H9 (cell line): ENCODE measurements around the gene NSUN5. TPM values are rescaled to one million over a fixed set of nuclear protein-coding genes. Genes with fewer than 3 reads are reported as not detected.
"Not testable (repeated sequence)": the region's sequence is repeated elsewhere in the genome, so short reads cannot be mapped to it uniquely, and the experiment has no call there.

Experiments
- DNase-seq: peaks from one replicate; pipeline ENCODE4 v3.0.0-alpha.2; 2017
- H2AFZ ChIP-seq: one replicate; pipeline ENCODE4 v1.6.1; 2013; ENCODE audit warnings: mild to moderate bottlenecking, low read length, control low read depth, moderate library complexity
- H2AK5ac ChIP-seq: 2 replicates; pipeline ENCODE4 v1.6.1; 2013; ENCODE audit warnings: low read length, control low read depth, mixed read lengths; ENCODE audit not compliant: insufficient read length
- H2BK120ac ChIP-seq: one replicate; pipeline ENCODE4 v1.6.1; 2013; ENCODE audit warnings: low read depth, mild to moderate bottlenecking, low read length, control low read depth, inconsistent platforms; ENCODE audit not compliant: poor library complexity, severe bottlenecking
- H2BK12ac ChIP-seq: 2 replicates; pipeline ENCODE4 v1.6.1; 2013; ENCODE audit warnings: low read length, control low read depth, mixed read lengths, low read depth; ENCODE audit not compliant: insufficient read length
- H2BK15ac ChIP-seq: 2 replicates; pipeline ENCODE4 v1.6.1; 2013; ENCODE audit warnings: low read depth, low read length, control low read depth
- H2BK20ac ChIP-seq: one replicate; pipeline ENCODE4 v1.6.1; 2013; ENCODE audit warnings: low read depth, mild to moderate bottlenecking, low read length, control low read depth, inconsistent platforms; ENCODE audit not compliant: poor library complexity, severe bottlenecking
- H2BK5ac ChIP-seq: 2 replicates; pipeline ENCODE4 v1.6.1; 2013; ENCODE audit warnings: low read length, control low read depth, mixed read lengths; ENCODE audit not compliant: insufficient read length
- H3K14ac ChIP-seq: 2 replicates; pipeline ENCODE4 v1.6.1; 2013; ENCODE audit warnings: low read length, control low read depth; ENCODE audit not compliant: insufficient read depth
- H3K18ac ChIP-seq: 2 replicates; pipeline ENCODE4 v1.6.1; 2013; ENCODE audit warnings: low read depth, mild to moderate bottlenecking, mixed read lengths, low read length, control low read depth; ENCODE audit not compliant: insufficient read length
- H3K23ac ChIP-seq: 2 replicates; pipeline ENCODE4 v1.6.1; 2013; ENCODE audit warnings: low read length, control low read depth, mixed read lengths, low read depth; ENCODE audit not compliant: insufficient read length
- H3K23me2 ChIP-seq: 2 replicates; pipeline ENCODE4 v1.6.1; 2013; ENCODE audit warnings: low read depth, mild to moderate bottlenecking, mixed read lengths, low read length, control low read depth; ENCODE audit not compliant: insufficient read length, poor library complexity, severe bottlenecking
- H3K27ac ChIP-seq: 2 replicates; pipeline ENCODE4 v1.5.1; 2013; ENCODE audit warnings: low read length, control low read depth, mixed read lengths, low read depth; ENCODE audit not compliant: insufficient read length
- H3K27me3 ChIP-seq: 2 replicates; pipeline ENCODE4 v1.6.1; 2013; ENCODE audit warnings: low read length, control low read depth, inconsistent platforms; ENCODE audit not compliant: insufficient read depth
- H3K4ac ChIP-seq: 2 replicates; pipeline ENCODE4 v1.6.1; 2013; ENCODE audit warnings: low read depth, mild to moderate bottlenecking, control low read depth, inconsistent platforms, low read length, moderate library complexity
- H3K4me1 ChIP-seq: 2 replicates; pipeline ENCODE4 v1.6.1; 2013; ENCODE audit warnings: low read length, control low read depth, inconsistent platforms; ENCODE audit not compliant: insufficient read depth
- H3K4me2 ChIP-seq: 2 replicates; pipeline ENCODE4 v1.6.1; 2013; ENCODE audit warnings: low read length, control low read depth, mixed read lengths; ENCODE audit not compliant: insufficient read length, insufficient read depth
- H3K56ac ChIP-seq: 2 replicates; pipeline ENCODE4 v1.6.1; 2013; ENCODE audit warnings: low read depth, mild to moderate bottlenecking, mixed read lengths, low read length, control low read depth; ENCODE audit not compliant: insufficient read length
- H3K79me1 ChIP-seq: 2 replicates; pipeline ENCODE4 v1.6.1; 2013; ENCODE audit warnings: low read depth, mild to moderate bottlenecking, moderate library complexity, low read length, control low read depth, inconsistent platforms; ENCODE audit not compliant: insufficient read depth, poor library complexity, severe bottlenecking
- H3K79me2 ChIP-seq: 2 replicates; pipeline ENCODE4 v1.6.1; 2013; ENCODE audit warnings: low read length, control low read depth, inconsistent platforms; ENCODE audit not compliant: insufficient read depth
- H3K9ac ChIP-seq: 2 replicates; pipeline ENCODE4 v1.6.1; 2013; ENCODE audit warnings: low read length, control low read depth, mixed read lengths; ENCODE audit not compliant: insufficient read length; ENCODE audit errors: extremely low read depth
- H3K9me3 ChIP-seq: one replicate; pipeline ENCODE4 v1.6.1; 2013; ENCODE audit warnings: low read depth, low read length, inconsistent platforms; ENCODE audit not compliant: control insufficient read depth
- H3T11ph ChIP-seq: one replicate; pipeline ENCODE4 v1.6.1; 2013; ENCODE audit warnings: mild to moderate bottlenecking, low read length, control low read depth, inconsistent platforms
- H4K20me1 ChIP-seq: one replicate; pipeline ENCODE4 v1.6.1; 2013; ENCODE audit not compliant: control insufficient read depth, insufficient read length, insufficient read depth
- H4K5ac ChIP-seq: 2 replicates; pipeline ENCODE4 v1.6.1; 2013; ENCODE audit warnings: low read depth, mild to moderate bottlenecking, mixed read lengths, low read length, control low read depth; ENCODE audit not compliant: insufficient read length
- H4K8ac ChIP-seq: replicated peaks from 2 replicates; pipeline ENCODE4 v1.6.1; 2013; ENCODE audit warnings: low read length, control low read depth, mixed read lengths, low read depth; ENCODE audit not compliant: insufficient read length
- H4K91ac ChIP-seq: 2 replicates; pipeline ENCODE4 v1.6.1; 2013; ENCODE audit warnings: low read depth, mild to moderate bottlenecking, moderate library complexity, mixed read lengths, low read length, control low read depth; ENCODE audit not compliant: insufficient read length
- H3K27ac Mint-ChIP-seq, 3 experiments: 2 replicates in 2 of 3; 3 replicates in 1 of 3; pipeline ENCODE4 v1.8.0; 2020 to 2021; ENCODE audit warnings: mixed read lengths in 3 of 3, mild to moderate bottlenecking in 1 of 3, moderate library complexity in 1 of 3
- H3K27me3 Mint-ChIP-seq: 2 replicates; pipeline ENCODE4 v1.8.0; 2021; ENCODE audit warnings: low read depth, mild to moderate bottlenecking, moderate library complexity, mixed read lengths
- H3K36me3 Mint-ChIP-seq, 3 experiments: 2 replicates in 2 of 3; 3 replicates in 1 of 3; pipeline ENCODE4 v1.8.0; 2020 to 2021; ENCODE audit warnings: low read depth in 3 of 3, mixed read lengths in 3 of 3; ENCODE audit not compliant: insufficient read depth in 1 of 3
- H3K4me1 Mint-ChIP-seq, 2 experiments: 2 replicates each; pipeline ENCODE4 v1.8.0; 2020; ENCODE audit warnings: mixed read lengths in 2 of 2
- H3K4me3 Mint-ChIP-seq, 2 experiments: 2 replicates in 1 of 2; 3 replicates in 1 of 2; pipeline ENCODE4 v1.8.0; 2020 to 2021; ENCODE audit warnings: mild to moderate bottlenecking in 2 of 2, mixed read lengths in 2 of 2, moderate library complexity in 1 of 2
- H3K9me3 Mint-ChIP-seq, 2 experiments: 2 replicates in 1 of 2; 3 replicates in 1 of 2; pipeline ENCODE4 v1.8.0; 2020; ENCODE audit warnings: mild to moderate bottlenecking in 2 of 2, mixed read lengths in 2 of 2, moderate library complexity in 1 of 2
- WGBS: extraction: QIAGEN DNeasy Blood & Tissue Kit; methylation state at CpG from one replicate; pipeline ENCODE4 v1.1.7; 2013; ENCODE audit warnings: missing lambda C conversion rate, low lambda C conversion rate, mixed read lengths; ENCODE audit not compliant: insufficient read length; ENCODE audit errors: extremely low coverage; 5-methylcytosine and 5-hydroxymethylcytosine counted together
- total RNA-seq: library from RNA; stranded (reverse); gene quantifications from 2 replicates; pipeline ENCODE4 v1.2.1, GENCODE V29; 2021
- TF ChIP-seq, protein P1 (sequence below): fragments of 200-600 bp; sonication (generic); conservative IDR thresholded peaks from 3 replicates; pipeline ENCODE4 v1.8.0; 2021; ENCODE audit warnings: antibody characterized with exemption, mild to moderate bottlenecking

NSUN5 gene
- total RNA-seq, 1 experiment from 2014 or later = 64.2 TPM

DNA sequence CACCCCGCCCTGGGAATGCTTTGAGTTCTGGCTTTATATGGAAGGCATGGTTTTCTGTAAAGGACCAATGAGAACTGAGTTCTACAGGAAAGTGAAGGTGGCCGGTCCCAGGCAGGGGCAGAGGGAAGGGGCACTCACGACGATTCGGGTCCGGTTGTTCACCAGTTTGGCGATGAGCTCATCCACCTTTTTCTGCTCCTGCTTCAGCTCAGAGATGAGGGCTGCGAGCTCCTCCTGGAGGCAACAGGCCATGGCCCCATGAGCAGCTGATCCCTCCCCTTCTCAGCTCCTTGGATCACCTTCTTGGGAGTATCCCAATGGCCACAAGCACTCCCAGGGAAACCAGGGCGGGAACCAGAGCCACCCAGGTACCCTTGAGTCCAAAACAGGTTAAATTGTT lies 11.4 kb upstream of the NSUN5 start:
- not testable (repeated sequence) for H2BK20ac ChIP-seq, H3K4me1 ChIP-seq, H3K27me3 Mint-ChIP-seq, H3K56ac ChIP-seq, H2BK15ac ChIP-seq, H3K4me1 Mint-ChIP-seq, H3K79me1 ChIP-seq, H2AK5ac ChIP-seq, H3K9me3 Mint-ChIP-seq, H3K23ac ChIP-seq, H3K27ac ChIP-seq, H3K23me2 ChIP-seq, H3K4ac ChIP-seq, H3K36me3 Mint-ChIP-seq, H3K18ac ChIP-seq, H2BK5ac ChIP-seq, H3K9me3 ChIP-seq, H4K91ac ChIP-seq, H4K8ac ChIP-seq, H3K4me2 ChIP-seq, H3K4me3 Mint-ChIP-seq, DNase-seq, H3K79me2 ChIP-seq, H3K9ac ChIP-seq, H3K14ac ChIP-seq, H3T11ph ChIP-seq, H3K27me3 ChIP-seq, H4K5ac ChIP-seq, H2AFZ ChIP-seq, H2BK120ac ChIP-seq, H4K20me1 ChIP-seq, H2BK12ac ChIP-seq
- WGBS = no CpG with 5 or more reads among the region's 9 CpGs
- TF ChIP-seq, protein P1, sequence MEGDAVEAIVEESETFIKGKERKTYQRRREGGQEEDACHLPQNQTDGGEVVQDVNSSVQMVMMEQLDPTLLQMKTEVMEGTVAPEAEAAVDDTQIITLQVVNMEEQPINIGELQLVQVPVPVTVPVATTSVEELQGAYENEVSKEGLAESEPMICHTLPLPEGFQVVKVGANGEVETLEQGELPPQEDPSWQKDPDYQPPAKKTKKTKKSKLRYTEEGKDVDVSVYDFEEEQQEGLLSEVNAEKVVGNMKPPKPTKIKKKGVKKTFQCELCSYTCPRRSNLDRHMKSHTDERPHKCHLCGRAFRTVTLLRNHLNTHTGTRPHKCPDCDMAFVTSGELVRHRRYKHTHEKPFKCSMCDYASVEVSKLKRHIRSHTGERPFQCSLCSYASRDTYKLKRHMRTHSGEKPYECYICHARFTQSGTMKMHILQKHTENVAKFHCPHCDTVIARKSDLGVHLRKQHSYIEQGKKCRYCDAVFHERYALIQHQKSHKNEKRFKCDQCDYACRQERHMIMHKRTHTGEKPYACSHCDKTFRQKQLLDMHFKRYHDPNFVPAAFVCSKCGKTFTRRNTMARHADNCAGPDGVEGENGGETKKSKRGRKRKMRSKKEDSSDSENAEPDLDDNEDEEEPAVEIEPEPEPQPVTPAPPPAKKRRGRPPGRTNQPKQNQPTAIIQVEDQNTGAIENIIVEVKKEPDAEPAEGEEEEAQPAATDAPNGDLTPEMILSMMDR = 0 out of 3 replicates have a peak, but pooled peaks have one; percentile 10
- peak overlapping the region in 1 of 3 experiments; percentile 61; a peak in 1 of 7 replicates for H3K27ac Mint-ChIP-seq

DNA sequence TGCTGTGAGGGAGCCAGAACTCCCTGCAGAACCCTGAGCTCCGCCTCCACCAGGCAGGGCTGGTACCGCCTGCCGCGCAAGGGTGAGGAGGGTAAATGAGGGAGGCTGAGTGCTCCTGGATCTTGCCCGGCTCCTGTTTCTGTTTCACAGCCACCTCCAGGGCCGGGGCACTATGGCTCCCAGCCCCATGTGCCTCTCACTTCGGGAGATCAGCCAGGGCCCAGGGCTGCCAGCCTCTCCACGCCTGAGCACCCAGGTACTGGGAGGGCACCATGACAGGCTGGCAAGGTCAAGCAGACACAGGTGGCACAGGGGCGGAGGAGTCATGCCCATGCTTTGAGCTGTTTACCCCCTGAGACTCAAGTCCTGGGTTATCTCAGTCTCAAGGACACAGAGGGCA lies 10.9 kb upstream of the NSUN5 start:
- not testable (repeated sequence) for H3K4ac ChIP-seq, H3K56ac ChIP-seq, H2BK15ac ChIP-seq, H3K79me1 ChIP-seq, H3K4me3 Mint-ChIP-seq, H3K4me2 ChIP-seq, H3K18ac ChIP-seq, H3K4me1 Mint-ChIP-seq, H3K27me3 Mint-ChIP-seq, H3K9ac ChIP-seq, H3K79me2 ChIP-seq, H2BK120ac ChIP-seq, H2AK5ac ChIP-seq, H3K36me3 Mint-ChIP-seq, H3K14ac ChIP-seq, H4K20me1 ChIP-seq, H2BK5ac ChIP-seq, H2BK12ac ChIP-seq, H3K9me3 ChIP-seq, H3K4me1 ChIP-seq, H4K5ac ChIP-seq, H4K8ac ChIP-seq, H3K27ac Mint-ChIP-seq, H2BK20ac ChIP-seq, H3K23me2 ChIP-seq, H3T11ph ChIP-seq, H4K91ac ChIP-seq, H2AFZ ChIP-seq, H3K23ac ChIP-seq, DNase-seq, H3K9me3 Mint-ChIP-seq, H3K27me3 ChIP-seq, H3K27ac ChIP-seq
- WGBS = no CpG with 5 or more reads among the region's 9 CpGs
